Panc1 (cell line): ENCODE data around the gene GRIA3. TPM values are rescaled to one million over a fixed set of nuclear protein-coding genes. Genes with fewer than 3 reads are reported as not detected.

Source experiments
- ATAC-seq: fragments of 200-7000 bp; cut with Tn5 transposase; 2 replicates; pipeline ENCODE4 v1.9.1; 2020; ENCODE audit warnings: mild to moderate bottlenecking, moderate library complexity
- BruUV-seq: library from RNA; stranded (reverse); fragments of 400-500 nt; replicated peaks from 2 replicates; lab custom pipeline; 2021; lab: Mats Ljungman, UMichigan
- CTCF ChIA-PET: fragments of 300-600 bp; sonication (Branson Sonifier 250); formaldehyde crosslinking; loops from one replicate; lab custom pipeline; 2022; ENCODE audit warnings: antibody characterized with exemption; lab: Charles Lee
- POLR2A ChIA-PET: fragments of 300-600 bp; sonication (Branson Sonifier 250); formaldehyde crosslinking; loops from one replicate; lab custom pipeline; 2022; ENCODE audit warnings: antibody characterized with exemption; lab: Charles Lee
- DNase-seq: peaks from one replicate; pipeline ENCODE4 v3.0.0-alpha.2; 2010; ENCODE audit warnings: low read depth, low spot score
- H3K27ac ChIP-seq: 2 replicates; pipeline ENCODE4 v1.5.1; 2011; ENCODE audit warnings: mild to moderate bottlenecking, low read length, inconsistent platforms
- H3K27me3 ChIP-seq: fragments of 200-500 bp; sonication (Bioruptor generic); 2 replicates; pipeline ENCODE4 v1.6.0; 2014; ENCODE audit warnings: low read length, inconsistent platforms; ENCODE audit not compliant: control insufficient read depth, insufficient read depth
- H3K36me3 ChIP-seq: fragments of 200-500 bp; sonication (Bioruptor generic); 2 replicates; pipeline ENCODE4 v1.5.1; 2014; ENCODE audit warnings: inconsistent platforms, mild to moderate bottlenecking, low read length, moderate library complexity; ENCODE audit not compliant: control insufficient read depth, insufficient read depth
- H3K4me1 ChIP-seq: 2 replicates; pipeline ENCODE4 v1.5.1; 2011; ENCODE audit warnings: inconsistent platforms, mild to moderate bottlenecking, low read length, moderate library complexity; ENCODE audit not compliant: control insufficient read depth, insufficient read depth
- H3K4me3 ChIP-seq, 2 experiments: 2 replicates each; pipeline ENCODE4 v1.5.1; 2011 to 2012; ENCODE audit warnings: low read depth in 2 of 2, low read length in 2 of 2, mild to moderate bottlenecking in 2 of 2, inconsistent platforms in 1 of 2, moderate library complexity in 1 of 2
- H3K9me3 ChIP-seq: fragments of 200-500 bp; sonication (Bioruptor generic); 2 replicates; pipeline ENCODE4 v1.5.1; 2014; ENCODE audit warnings: low read depth, mild to moderate bottlenecking, inconsistent platforms, low read length, moderate library complexity; ENCODE audit not compliant: control insufficient read depth, insufficient read depth
- POLR2AphosphoS5 ChIP-seq: IDR thresholded peaks from 2 replicates; pipeline ENCODE4 v1.6.1; 2012; ENCODE audit warnings: mild to moderate bottlenecking, low read depth, low read length, moderate library complexity
- SIN3A ChIP-seq: IDR thresholded peaks from 2 replicates; pipeline ENCODE4 v1.6.1; 2012; ENCODE audit warnings: low read depth, mild to moderate bottlenecking, low read length, moderate library complexity, borderline replicate concordance; ENCODE audit not compliant: insufficient read depth
- TCF7L2 ChIP-seq: IDR thresholded peaks from 2 replicates; pipeline ENCODE4 v1.6.1; 2011; ENCODE audit warnings: mild to moderate bottlenecking, low read depth, low read length, inconsistent platforms
- in situ Hi-C: cut with HindIII; loops from 2 replicates; pipeline ENCODE4 v1.10.0; 2016; ENCODE audit warnings: low sequenced_read_pairs, low pct_unique_long_range_greater_than_20kb
- intact Hi-C: fragments of 100-400 bp; cut with micrococcal nuclease; formaldehyde crosslinking; loops from one replicate; pipeline ENCODE4 v1.10.0; 2022; ENCODE audit not compliant: unreplicated experiment
- total RNA-seq: library from RNA; stranded (reverse); gene quantifications from one replicate; pipeline ENCODE4 v1.2.1, GENCODE V29; 2021; ENCODE audit not compliant: unreplicated experiment
- TF ChIP-seq, protein P1 (sequence below), 2 experiments: IDR thresholded peaks; 2 replicates each; pipeline ENCODE4 v1.6.1; 2011 to 2012; ENCODE audit warnings: low read depth in 2 of 2, control low read depth in 1 of 2, low read length in 1 of 2, mild to moderate bottlenecking in 1 of 2, moderate library complexity in 1 of 2; ENCODE audit not compliant: insufficient read depth in 1 of 2
- TF ChIP-seq, protein P2 (sequence below): fragments of 450-650 bp; IDR thresholded peaks from 2 replicates; pipeline ENCODE4 v1.5.1; 2017; ENCODE audit warnings: mild to moderate bottlenecking

The GRIA3 gene
- total RNA-seq, 1 experiment from 2014 or later = not detected

DNA sequence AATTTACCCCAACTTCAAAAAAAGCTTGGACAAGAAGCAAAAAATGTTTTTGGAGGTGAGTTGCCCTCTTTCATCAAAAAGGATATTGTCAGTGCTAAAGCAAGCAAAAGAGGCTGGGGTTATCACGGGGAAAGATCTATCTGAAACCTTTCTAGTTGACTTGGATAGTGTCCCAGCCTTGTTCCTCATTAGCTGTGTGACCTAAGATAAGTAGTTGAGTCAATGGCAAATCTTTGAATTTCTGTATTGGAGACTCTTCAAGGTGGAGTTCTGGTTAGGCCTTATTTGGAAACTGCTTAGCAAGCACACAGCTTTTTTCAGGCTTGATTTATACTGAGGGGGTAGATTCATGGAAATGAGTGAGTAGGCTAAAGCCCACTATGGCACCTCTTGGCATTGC is 271.6 kb downstream of the GRIA3 start:
- Histone ChIP-seq H3K36me3 (no peaks in the 10 kb centered on the region), H3K4me3 (no peak overlapping the region), H3K4me1 (no peaks in the 10 kb centered on the region), H3K27ac (no peak overlapping the region), H3K9me3 (no peaks in the 10 kb centered on the region), H3K27me3 (no peaks in the 10 kb centered on the region)
- ATAC-seq (no peak), DNase-seq (no peak)
- no TSS peak for BruUV-seq
- TF ChIP-seq, protein P1, sequence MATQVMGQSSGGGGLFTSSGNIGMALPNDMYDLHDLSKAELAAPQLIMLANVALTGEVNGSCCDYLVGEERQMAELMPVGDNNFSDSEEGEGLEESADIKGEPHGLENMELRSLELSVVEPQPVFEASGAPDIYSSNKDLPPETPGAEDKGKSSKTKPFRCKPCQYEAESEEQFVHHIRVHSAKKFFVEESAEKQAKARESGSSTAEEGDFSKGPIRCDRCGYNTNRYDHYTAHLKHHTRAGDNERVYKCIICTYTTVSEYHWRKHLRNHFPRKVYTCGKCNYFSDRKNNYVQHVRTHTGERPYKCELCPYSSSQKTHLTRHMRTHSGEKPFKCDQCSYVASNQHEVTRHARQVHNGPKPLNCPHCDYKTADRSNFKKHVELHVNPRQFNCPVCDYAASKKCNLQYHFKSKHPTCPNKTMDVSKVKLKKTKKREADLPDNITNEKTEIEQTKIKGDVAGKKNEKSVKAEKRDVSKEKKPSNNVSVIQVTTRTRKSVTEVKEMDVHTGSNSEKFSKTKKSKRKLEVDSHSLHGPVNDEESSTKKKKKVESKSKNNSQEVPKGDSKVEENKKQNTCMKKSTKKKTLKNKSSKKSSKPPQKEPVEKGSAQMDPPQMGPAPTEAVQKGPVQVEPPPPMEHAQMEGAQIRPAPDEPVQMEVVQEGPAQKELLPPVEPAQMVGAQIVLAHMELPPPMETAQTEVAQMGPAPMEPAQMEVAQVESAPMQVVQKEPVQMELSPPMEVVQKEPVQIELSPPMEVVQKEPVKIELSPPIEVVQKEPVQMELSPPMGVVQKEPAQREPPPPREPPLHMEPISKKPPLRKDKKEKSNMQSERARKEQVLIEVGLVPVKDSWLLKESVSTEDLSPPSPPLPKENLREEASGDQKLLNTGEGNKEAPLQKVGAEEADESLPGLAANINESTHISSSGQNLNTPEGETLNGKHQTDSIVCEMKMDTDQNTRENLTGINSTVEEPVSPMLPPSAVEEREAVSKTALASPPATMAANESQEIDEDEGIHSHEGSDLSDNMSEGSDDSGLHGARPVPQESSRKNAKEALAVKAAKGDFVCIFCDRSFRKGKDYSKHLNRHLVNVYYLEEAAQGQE (IDR thresholded peaks at IDR 0.05; ENCODE audit: insufficient read depth in 1 of 2, low read depth in 2 of 2, low read length in 1 of 2) = no peak
- TF ChIP-seq, protein P2, sequence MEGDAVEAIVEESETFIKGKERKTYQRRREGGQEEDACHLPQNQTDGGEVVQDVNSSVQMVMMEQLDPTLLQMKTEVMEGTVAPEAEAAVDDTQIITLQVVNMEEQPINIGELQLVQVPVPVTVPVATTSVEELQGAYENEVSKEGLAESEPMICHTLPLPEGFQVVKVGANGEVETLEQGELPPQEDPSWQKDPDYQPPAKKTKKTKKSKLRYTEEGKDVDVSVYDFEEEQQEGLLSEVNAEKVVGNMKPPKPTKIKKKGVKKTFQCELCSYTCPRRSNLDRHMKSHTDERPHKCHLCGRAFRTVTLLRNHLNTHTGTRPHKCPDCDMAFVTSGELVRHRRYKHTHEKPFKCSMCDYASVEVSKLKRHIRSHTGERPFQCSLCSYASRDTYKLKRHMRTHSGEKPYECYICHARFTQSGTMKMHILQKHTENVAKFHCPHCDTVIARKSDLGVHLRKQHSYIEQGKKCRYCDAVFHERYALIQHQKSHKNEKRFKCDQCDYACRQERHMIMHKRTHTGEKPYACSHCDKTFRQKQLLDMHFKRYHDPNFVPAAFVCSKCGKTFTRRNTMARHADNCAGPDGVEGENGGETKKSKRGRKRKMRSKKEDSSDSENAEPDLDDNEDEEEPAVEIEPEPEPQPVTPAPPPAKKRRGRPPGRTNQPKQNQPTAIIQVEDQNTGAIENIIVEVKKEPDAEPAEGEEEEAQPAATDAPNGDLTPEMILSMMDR = no peak
- TF ChIP-seq POLR2AphosphoS5 (no peak), SIN3A (no peak)
- intact Hi-C loops (no loop called here), in situ Hi-C loops (no loop called here)
- ChIA-PET POLR2A (no interaction called here), CTCF (no interaction called here)

DNA sequence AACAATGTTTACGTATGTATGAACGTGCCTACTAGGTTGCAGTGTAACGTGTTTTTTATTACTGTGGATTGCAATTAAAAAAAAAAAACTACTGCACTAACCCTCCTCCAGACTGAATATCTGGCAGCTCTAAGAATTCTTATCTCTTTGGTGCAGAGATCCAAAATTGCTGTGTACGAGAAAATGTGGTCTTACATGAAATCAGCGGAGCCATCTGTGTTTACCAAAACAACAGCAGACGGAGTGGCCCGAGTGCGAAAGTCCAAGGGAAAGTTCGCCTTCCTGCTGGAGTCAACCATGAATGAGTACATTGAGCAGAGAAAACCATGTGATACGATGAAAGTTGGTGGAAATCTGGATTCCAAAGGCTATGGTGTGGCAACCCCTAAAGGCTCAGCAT is 280.6 kb downstream of the GRIA3 start:
- H3K4me1 ChIP-seq = no peaks in the 10 kb centered on the region
- intact Hi-C loops (no loop called here), in situ Hi-C loops (no loop called here)
- DNase-seq = no peak
- CTCF ChIA-PET = no interaction called here
- TF ChIP-seq TCF7L2 (no peak), SIN3A (no peak), POLR2AphosphoS5 (no peak)
- TF ChIP-seq, protein P2 = no peak
- TF ChIP-seq, protein P1 (IDR thresholded peaks at IDR 0.05; ENCODE audit: insufficient read depth in 1 of 2, low read depth in 2 of 2, low read length in 1 of 2) = no peak
- no peaks in the 10 kb centered on the region for H3K27me3 ChIP-seq
- no peak overlapping the region for H3K4me3 ChIP-seq
- no TSS peak for BruUV-seq
- no peak overlapping the region for H3K27ac ChIP-seq
- POLR2A ChIA-PET = no interaction called here
- H3K9me3 ChIP-seq = no peaks in the 10 kb centered on the region
- no peak for ATAC-seq
- no peaks in the 10 kb centered on the region for H3K36me3 ChIP-seq
